ENCODE measurements around the gene GPC6.

Gene GPC6

GRCh38 chr13:93922063-93922855, 695.7 kb downstream of the GPC6 start:
- DNase-seq (ENCODE audit: low read depth in 2 of 2), result no peak

GRCh38 chr13:93925990-93926389, 699.4 kb downstream of the GPC6 start:
- no peak for DNase-seq (ENCODE audit: low read depth in 2 of 2)

DNA sequence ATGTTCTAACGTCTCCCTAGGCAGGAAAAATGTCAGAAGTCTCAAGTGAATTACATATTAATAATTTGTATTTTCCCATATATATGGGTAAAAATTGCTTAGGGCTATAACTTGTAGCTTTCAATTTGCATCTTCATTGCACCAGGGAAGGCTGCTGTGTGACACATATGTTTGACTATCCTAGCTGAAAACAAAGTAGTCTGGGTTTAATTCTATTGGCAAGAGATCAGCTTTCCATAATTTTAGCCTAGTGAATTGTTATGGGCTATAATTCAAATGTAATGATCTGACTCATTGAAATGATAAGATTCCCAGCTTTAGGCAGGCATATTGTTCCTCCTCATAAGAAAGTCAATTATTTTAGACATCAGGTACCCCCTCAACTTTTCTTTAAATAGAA, 699.8 kb downstream of the GPC6 start:
- no peak for DNase-seq (ENCODE audit: low read depth in 2 of 2)

DNA sequence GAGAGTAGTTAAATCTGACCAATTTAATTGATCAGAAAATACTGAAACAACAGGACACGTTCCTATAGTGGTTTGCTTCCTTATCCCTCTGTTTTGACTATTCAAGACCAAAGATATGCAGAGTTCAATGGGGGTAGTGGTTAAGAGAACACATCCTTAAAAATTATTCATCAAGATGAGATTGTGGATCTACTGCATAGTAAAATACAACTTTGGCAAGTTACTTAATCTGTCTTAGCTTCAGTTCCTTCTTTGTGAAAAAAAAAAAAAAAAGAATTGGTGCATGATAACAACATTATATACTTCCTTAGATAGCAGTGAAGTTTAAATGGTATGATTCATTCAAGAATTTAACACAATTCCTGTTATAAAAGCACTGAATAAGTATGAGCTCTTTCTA, 700.8 kb downstream of the GPC6 start:
- no peak for DNase-seq (ENCODE audit: low read depth in 2 of 2)

DNA sequence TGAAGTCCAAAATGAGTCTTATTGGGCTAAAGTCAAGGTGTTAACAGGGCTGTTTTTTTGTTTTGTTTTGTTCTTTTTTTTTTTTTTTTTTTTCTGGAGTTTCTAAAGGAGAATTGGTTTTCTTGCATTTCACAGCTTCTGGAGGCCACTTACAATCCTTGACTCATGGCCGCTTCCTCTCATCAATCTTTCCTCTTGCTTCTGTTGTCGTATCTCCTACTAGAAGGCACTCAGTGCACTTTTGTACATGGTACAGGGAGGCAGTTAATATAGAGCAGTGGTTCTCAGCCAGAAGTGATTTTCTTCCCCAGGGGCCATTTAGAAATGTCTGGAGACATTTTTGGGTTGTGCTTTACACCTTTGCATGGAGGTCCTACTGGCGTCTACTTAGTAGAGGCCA, 706.3 kb downstream of the GPC6 start:
- DNase-seq (ENCODE audit: low read depth in 2 of 2), result no peak

DNA sequence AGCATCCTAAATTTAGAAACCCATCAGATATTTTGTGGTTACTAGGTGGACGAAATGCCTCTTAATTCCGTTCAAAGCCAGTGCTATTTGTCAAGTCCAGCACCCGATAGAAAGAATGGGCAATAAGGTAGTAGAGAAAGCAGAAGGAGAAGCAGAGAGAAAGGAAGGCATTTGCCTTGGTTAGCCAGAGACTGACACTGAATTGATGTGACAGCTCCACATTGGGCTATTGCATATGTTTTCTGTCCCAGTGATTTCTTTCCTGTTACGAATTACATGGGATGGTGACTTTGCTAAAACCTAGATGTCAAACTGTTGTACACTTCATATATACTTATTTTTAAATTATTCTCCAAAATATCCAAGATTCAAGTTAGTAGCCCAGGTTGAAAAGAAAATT, 710.3 kb downstream of the GPC6 start:
- DNase-seq (ENCODE audit: low read depth in 2 of 2), result no peak

DNA sequence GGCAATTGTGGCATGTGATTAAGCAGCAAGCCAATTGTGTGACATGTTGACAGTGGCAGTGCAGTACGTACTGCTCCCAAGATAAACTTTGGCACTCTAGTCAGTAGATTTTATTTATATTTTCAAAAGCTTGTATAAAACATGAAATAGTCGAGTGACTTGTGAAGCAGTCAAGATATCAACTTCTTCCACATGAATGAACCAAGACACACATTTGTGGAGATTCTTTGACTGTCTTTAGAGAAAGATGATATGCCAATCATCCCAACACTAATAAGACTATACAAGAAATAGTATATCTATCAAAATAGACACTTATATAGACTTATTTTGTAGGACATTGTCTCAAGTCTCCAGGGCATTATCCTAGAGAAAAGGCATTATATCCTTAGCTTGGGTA, 714.8 kb downstream of the GPC6 start:
- no peak for DNase-seq (ENCODE audit: low read depth in 2 of 2)

DNA sequence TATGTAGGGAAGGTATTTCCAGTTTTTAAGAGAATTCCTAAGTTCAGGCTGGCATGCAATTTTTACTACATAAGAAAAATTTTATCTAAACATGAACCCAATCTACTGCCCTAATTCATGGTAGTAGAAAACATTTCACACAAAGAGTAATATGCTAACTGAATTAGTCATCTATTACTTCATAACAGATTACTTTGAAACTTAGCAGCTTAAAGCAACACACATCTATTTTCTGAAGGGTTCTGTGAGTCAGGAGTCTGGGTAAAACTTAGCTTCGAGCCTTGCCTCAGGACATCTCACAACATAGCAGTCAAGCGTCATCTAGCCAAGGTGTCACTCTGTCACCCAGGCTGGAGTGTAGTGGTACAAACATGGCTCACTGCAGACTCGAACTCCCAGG, 715.4 kb downstream of the GPC6 start:
- DNase-seq (ENCODE audit: low read depth in 2 of 2), result no peak

DNA sequence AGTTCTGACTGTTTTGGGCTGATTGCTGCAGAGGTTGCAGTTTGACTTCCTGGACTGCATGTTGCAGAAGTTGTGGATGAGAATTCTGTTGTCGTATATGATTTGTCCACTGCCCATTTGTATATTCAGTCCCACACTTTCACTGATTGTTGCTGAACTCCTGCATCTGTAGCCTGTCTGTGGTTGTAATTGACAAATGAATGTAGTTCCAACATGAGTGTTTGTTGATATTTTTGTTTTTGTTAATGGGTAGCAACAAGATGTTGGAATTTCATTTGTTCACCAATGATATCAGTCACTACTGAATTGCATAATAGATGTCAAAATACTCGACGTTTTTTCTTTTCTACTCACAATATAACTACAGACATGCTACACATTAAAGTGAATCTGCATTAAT, 719.0 kb downstream of the GPC6 start:
- no peak for DNase-seq (ENCODE audit: low read depth in 2 of 2)

- DNase-seq (ENCODE audit: low read depth in 2 of 2), result no peak
Observed at GRCh38 chr13:93946994-93947393, 720.4 kb downstream of the GPC6 start.

- no peak for DNase-seq (ENCODE audit: low read depth in 2 of 2)
Observed at GRCh38 chr13:93947651-93948050, 721.0 kb downstream of the GPC6 start.

GRCh38 chr13:93948162-93948922, 721.7 kb downstream of the GPC6 start:
- no peak for DNase-seq (ENCODE audit: low read depth in 2 of 2)

- DNase-seq (ENCODE audit: low read depth in 2 of 2), result no peak
Observed at GRCh38 chr13:93951108-93951507, 724.5 kb downstream of the GPC6 start.

GRCh38 chr13:93951951-93952350, 725.3 kb downstream of the GPC6 start:
- no peak for DNase-seq (ENCODE audit: low read depth in 2 of 2)

- DNase-seq (ENCODE audit: low read depth in 2 of 2), result no peak
Observed at GRCh38 chr13:93953841-93954240, 727.2 kb downstream of the GPC6 start.

DNA sequence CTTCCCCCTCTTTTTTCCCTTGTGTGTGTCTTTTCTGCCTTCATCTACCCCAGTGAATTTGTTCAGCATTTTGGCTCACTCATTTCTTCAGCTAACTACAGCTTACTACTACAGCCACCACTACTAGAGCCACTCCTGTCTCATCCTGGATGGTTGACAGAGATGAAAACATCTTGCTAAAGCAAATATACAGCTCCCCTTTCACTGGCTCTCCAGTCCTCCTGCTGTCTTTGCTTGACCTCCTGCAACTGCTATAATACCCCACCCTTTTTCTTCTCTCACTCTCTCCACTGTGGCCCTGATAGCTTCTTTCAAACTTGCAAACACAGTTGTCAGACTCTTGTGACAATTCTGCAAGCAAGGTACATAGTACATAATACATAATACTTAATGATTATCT, 729.3 kb downstream of the GPC6 start:
- DNase-seq (ENCODE audit: low read depth in 2 of 2), result no peak

DNA sequence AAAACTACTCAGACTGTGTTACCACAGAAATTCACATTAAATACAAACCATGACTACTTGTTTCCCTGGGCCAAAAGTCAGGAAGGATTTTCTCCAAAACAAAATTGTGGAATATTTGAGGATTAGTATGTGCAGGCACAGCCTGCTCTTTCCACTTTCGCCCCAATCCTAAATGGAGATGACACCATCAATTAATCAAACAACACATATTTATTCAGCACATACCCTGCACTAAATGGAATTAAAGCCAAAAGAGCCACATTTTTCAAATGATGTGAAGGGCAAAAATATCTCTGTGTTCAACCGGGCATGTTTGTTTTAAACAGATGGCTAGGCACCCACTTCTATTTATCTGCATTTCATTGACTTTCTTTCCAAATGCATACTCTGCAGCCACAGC, 729.8 kb downstream of the GPC6 start:
- no peak for DNase-seq (ENCODE audit: low read depth in 2 of 2)

DNA sequence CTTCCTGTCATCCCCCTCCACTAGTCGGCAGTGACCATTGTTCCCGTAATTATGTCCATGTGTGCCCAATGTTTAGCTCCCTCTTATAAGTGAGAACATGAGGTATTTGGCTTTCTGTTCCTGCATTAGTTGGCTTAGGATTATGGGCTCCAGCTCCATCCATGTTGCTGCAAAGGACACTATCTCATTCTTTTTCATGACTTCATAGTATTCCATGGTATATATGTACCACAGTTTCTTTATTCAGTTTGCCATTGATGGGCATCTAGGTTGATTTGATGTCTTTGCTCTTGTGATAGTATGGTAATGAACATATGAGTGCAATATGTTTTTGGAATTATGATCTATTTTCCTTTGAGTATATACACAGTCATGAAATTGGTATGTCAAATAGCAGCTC, 730.8 kb downstream of the GPC6 start:
- DNase-seq (ENCODE audit: low read depth in 2 of 2), result no peak

DNA sequence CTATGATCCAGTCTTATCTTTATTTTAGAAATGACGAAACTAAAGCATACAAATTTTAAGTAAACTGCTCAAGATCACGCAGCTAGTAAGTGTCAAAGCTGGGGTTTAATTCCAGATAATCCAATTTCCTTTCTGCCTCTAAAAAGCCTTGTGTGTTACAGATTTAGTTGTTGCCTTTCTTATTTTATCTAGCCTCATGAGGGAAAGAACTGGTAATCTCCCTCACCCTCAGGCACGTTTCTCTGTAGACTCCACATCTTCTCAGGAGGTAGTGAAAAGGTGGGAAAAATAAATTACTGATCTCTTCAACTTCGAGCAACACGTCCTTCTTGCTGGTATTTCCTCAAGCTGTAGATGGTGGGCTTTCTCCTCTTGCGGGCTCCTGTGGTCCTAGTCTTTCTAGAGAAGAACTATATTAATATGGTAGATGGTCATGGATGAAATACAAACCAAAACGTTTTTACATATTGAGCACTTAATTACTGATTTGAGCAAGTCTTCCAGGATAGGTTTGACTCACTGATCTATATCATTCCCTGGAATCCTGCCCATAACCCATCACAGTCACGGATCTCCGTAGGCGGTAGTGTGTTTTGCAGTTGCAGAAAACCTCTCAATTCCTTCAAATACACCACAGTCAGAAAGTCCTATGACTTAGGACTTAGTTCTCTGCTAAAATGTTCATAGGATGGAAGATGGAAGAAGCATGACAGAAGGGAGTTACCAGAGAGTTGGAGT, 733.4 kb downstream of the GPC6 start:
- no peak for DNase-seq (ENCODE audit: low read depth in 2 of 2)

DNA sequence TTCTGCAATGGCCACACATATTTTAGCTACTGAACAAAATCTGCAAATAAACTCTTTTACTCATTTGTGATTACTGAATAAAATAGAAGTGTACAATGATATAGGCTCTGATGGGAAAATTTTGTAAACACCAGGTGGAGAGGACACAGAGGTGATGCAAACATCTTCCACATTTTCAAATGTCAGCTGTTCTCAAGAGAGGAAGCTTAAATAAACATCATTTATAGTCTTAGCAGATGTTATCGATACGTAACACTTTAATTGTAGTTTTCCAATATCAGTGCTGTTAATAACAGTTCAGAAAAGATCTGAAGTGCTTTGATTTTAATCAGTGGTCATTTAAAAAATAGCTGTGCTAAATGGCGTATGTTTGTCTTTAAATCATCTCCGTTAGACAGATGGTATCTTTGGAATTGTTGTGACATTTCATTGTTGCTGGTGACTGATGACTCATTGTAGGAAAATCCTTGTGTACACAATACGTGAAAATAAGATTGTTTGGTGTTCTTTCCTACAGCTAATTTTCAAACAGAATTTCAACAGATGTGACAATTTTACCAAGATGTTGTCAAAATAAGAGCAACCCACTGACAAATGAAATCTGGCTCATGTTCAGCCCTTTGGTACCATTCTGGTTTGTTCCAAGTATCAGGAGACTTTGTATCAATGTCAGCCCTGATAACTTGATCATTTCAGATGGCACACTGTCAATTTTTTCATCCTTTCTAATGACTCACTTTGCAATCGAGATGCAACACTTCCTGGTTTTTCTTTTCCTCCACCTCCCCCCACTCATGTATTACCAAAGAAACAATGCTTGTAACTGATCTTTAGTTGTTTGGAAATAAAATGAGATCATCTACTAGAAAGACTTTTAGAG, 736.9 kb downstream of the GPC6 start:
- DNase-seq (ENCODE audit: low read depth in 2 of 2), result no peak

GRCh38 chr13:93964146-93964512, 737.5 kb downstream of the GPC6 start:
- no peak for DNase-seq (ENCODE audit: low read depth in 2 of 2)

- no peak for DNase-seq (ENCODE audit: low read depth in 2 of 2)
Observed at GRCh38 chr13:93965587-93965986, 739.0 kb downstream of the GPC6 start.
